Measurements from ENCODE around the gene TACC3.

Gene TACC3

GRCh38 chr4:1762264-1763010 lies 41.1 kb downstream of the TACC3 start:
- no peak for DNase-seq

- no peak for DNase-seq
Observed at GRCh38 chr4:1763070-1763549, 41.8 kb downstream of the TACC3 start.

- DNase-seq: no peak
Observed at GRCh38 chr4:1763550-1764080, 42.3 kb downstream of the TACC3 start.

GRCh38 chr4:1764670-1765069 lies 43.3 kb downstream of the TACC3 start:
- DNase-seq: no peak

GRCh38 chr4:1765409-1766072 lies 44.2 kb downstream of the TACC3 start:
- no peak for DNase-seq

DNA sequence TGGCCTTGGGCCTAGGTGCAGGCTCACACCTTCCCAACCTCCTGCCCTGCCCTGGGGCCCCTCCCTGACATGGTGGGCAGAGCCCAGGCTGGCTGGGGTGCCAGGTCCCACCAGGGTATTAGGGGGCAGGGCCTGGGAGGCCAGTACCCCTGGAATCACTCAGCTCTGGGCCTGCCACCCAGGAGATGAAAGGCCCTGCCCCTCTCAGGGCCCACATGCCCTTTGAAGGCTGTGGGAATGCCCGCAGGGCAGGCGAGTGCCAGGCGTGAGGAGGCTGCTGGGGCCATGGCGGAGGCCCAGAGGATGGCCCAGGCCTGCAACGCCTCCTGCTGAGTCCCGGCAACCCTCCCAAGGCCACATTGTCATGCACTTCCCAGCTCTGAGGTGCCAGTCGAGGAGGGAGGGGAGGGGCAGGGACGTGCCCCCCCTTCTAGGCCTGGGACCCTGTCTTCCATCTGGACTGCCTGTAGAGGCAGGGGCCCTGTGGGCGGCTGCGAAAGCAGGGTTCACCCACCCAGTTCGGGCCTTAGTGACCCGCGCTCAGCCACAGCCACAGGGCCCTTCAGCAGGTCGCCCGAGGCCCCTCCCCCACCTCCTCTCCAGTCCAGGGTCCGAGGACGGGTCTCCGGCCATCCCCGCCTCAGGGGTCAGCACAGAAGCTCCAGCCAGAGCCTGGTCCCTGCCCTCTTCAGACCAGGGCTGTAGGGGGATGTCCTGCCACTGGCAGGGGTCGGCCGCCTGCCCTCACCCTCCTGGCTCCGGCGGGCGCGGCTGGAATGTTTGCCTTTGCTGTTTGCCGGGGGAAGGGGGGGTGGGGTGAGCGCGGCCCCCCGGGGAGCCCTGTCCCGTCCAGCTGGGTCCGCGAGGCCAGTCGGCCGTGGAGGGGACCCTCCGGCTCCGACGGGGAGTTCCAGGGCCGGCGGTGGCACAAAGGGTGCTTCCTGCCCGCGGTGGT lies 45.1 kb downstream of the TACC3 start:
- no peak for DNase-seq

- no peak for DNase-seq
Observed at GRCh38 chr4:1767061-1767769, 45.9 kb downstream of the TACC3 start.

- DNase-seq: no peak
Observed at GRCh38 chr4:1767770-1768366, 46.5 kb downstream of the TACC3 start.

DNA sequence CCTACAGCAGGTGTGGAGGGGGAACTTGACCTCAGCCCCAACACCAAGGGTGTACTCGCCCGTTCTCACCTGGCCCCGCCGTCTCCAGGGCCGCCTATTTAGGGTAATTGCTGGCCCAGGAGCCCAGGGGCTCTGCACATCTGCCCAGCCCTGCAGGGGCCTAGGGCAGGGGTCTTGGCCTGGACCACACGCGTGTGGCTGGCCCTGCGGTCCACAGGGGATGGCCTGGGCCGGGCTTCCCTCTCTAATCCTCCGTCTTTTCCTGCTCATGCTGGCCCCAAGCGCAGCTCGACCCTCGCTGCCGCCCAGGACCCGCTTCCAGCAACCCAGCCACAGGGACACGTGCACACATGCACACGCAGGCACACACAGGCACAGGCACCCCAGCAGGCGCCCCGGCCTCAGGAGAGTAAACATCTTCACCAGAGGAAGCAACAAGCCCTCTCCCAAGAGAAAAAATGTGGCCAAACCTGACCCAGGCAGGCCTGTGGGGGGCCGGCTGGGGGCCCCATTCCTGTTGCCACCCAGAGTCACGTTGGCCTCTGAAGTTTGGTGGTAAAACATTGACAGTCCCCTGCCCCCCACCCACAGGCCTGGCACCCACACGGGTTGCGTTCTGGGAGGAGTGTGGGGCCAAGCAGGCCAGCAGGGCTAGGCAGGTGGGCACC lies 47.2 kb downstream of the TACC3 start:
- no peak for DNase-seq

DNA sequence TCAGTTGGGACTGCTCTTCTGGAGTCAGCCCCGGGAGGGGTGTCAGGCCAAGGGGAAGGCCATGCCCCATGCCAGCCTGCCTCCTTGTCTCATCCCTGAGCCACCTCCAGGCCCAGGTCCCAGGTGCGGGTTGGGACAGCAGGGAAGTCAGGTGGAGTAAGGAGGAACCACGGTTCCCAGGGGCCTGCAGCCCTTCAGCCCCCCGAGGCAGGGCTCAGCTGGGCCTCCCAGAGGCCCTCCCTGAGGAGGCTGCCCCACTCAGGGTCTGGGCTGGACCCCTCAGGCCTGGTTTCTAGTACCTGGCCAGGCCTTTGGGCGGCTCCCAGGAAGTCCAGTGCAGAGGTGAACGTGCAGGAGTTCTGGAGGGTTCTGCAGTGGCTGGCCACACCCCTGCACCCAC lies 48.4 kb downstream of the TACC3 start:
- no peak for DNase-seq

- DNase-seq: no peak
Observed at GRCh38 chr4:1770245-1770644, 48.9 kb downstream of the TACC3 start.

DNA sequence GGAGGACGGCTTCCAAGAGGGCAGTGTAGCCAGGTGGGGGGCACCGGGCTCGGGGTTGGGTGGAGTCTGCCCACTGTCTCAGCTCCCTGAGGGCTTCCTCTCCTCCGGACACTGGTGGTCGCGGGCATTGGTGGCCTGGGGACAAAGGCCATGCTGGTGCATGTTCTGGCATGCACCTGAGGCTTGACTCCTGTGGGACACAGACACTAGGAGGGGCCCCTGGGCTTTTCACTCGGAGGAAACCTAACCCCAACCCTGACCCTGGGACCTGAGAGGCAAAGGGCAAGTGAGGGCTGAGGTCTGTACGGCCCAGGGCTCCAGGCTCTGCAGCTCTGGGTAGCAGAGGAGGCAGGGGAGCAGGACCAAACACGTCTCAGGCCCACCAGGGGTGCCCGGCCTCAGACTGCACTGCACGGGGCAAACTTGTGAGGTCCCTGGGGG lies 49.5 kb downstream of the TACC3 start:
- no peak for DNase-seq

DNA sequence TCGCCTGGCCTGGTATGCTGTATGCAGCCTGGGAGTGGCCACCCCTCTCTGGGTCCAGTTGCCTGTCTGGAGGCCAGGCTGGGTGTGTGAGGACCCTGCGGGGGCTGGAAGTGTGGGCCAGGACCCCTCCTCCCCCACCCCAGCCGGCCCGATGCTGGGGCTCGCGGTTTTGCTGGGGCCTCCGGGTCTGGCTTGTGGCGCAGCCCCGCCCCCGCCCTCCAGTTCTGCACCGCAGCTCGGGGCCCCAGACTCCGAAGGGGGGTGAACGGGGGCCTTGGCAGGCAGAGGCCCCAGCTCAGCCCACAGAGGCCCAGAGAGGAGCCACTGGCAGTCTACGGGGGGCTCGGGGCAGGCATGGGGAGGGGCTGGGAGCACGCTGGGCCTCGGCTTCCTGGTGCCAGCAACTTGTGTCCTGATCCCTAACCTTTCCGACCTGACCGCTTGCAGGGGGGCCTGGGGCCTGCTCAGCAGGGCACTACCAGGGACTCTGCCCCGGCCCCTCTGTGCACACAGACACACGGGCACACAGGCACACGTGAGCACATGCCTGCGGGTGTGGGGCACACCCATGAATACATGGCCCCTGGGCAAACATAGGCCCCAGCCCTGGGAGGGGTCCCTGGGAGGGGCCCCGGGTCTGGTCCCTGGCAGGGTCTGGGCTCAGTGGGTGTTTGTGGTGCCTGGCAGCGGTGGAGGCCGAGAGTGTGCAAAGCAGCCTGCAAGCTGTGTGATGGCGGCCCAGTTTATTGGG lies 50.4 kb downstream of the TACC3 start:
- no peak for DNase-seq

GRCh38 chr4:1772853-1773538 lies 51.7 kb downstream of the TACC3 start:
- DNase-seq: no peak

GRCh38 chr4:1773754-1774153 lies 52.4 kb downstream of the TACC3 start:
- no peak for DNase-seq

GRCh38 chr4:1775731-1776500 lies 54.6 kb downstream of the TACC3 start:
- no peak for DNase-seq

GRCh38 chr4:1776521-1777161 lies 55.3 kb downstream of the TACC3 start:
- no peak for DNase-seq

- DNase-seq: no peak
Observed at GRCh38 chr4:1777822-1778641, 56.7 kb downstream of the TACC3 start.
